ENCODE data around the gene ANXA1.
"Not testable (repeated sequence)": the region's sequence is repeated elsewhere in the genome, so short reads cannot be mapped to it uniquely, and the experiment has no call there.

ANXA1 gene

DNA sequence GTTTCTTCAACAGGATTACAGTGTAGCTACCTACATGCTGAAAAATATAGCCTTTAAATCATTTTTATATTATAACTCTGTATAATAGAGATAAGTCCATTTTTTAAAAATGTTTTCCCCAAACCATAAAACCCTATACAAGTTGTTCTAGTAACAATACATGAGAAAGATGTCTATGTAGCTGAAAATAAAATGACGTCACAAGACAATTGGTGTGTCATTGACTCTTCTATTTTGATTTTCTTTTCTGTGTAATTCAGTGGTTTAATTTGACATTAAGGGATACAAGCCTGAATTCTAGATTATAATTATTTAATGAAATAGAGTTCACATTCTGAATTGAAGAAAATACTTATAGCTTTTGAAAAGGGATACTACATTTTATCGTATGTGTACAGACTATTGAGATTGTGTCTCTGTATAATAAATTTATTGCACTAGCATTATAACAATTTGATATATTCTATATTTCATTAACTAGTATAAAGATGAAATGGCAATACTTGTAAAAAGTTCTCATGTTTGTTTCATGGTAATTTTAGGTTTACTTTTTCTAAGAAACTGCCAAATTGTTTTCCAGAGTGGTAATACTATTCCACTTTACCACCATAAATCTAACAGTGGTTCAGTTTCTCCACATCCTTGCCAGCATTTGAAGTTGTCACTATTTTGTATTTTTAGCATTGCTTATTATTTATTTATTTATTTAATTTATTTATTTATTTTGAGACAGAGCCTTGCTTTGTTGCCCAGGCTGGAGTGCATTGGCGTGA is 18.7 kb downstream of the ANXA1 start:
- DNase-seq, result no peak

DNA sequence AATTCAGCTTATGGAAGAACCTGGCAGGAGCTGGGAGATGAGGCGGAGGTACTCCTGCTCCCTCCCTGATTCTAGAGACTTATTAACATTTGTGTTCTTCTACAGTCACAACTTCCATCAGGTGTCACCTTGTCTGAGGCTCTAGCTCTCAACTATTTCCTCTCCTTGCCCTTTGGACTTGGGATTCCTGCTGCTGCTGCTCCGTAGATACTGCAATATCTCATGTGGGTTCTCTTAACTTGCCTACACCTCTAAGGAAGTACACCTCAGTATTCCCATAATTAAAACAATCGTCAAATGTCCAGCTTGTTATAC is 21.2 kb downstream of the ANXA1 start:
- DNase-seq, result no peak

DNA sequence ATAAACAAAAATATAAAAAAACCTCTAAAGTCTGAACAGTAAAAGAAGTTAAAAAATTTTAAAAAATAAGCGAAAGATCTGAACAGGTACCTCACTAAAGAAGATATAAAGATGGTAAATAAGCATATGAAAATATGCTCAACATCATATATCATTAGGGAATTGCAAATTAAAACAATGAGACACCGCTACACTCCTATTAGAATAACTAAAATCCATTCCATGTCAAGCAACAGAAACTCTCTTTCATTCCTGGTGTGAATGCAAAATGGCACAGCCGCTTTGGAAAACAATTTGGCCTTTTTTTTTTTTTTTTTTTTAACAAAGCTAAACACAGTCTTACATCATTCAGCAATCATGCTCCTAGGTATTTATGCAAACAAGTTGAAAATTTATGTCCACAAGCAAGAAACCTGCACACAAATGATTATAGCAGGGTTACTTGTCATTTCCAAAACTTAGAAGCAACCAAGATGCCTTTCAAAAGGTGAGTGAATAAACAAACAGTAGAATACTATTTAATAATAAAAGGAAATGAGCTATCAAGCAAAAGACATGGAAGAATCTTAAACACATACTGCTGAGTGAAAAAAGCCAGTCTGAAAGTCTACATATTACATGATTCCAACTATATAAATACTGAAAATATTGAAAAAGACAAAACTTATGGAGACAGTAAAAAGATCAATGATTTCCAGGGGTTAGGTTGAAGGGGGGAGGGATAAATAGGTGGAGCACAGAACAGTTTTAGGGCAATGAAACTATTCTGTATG is 22.1 kb downstream of the ANXA1 start:
- no peak for DNase-seq

DNA sequence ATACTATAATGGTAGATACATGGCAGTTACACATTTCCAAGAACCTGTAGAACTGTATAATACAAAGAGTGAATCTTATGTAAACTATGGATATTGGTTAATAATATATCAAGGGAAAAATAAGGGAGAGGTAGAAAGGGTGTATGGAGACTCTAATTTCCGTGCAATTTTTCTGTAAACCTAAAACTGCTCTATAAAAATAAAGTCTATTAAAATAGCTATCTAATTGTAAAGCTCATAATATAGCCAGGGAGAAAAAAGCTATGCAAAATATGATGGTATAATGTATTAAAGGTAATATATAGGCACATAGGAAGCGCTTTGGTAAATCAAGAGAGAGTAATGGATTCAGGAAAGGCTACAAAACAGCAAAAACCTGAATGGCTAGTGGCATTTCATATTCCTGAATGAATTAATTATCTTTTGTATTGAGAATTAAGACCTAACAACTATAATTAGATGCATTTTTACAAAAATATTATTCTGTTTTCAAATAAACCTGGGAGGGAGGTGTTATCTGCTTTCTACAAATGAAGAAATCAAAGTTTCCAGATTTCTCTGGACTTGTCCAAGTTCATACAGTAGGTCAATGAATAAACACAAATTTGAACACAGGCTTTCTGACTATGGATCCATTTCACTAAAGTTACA is 22.8 kb downstream of the ANXA1 start:
- DNase-seq, result no peak

DNA sequence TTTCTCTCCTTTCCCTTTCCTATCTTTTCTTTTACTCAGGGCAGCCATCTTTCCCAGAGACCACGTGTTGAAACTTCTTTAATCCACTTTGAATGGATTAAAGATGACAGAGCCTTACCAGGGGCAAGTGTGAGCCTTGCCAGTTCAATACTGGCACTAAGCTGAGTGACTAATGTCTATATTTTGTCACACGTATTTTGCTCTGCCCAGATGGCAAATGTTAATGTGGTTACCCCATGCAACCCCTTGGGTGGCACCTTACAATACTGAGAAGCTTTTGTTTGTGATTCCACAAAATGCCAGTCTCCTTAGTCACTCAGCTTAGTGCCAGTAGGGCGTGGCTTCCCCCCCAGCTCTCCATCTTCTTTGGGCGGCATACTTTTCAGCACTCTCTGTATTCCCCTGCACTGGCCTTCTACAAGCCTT is 24.8 kb downstream of the ANXA1 start:
- no peak for DNase-seq

DNA sequence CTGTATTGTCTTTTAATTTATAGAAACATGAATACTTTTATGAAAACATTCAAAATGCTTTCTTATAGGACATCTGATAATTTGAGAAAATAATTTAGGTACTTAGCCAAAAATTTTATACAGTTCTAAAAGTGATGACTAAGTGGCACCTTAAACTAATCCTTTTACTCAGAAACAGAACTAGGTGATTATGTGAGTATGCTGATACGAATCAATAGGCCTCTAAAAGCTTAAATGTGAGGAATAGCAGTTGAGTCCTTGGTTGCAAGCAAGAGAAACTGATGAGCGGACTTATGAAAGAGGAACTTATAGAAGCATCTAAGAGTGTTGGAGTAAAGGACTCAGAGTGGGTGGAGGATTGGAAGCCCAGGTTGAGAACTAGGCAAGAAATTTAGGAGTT is 26.4 kb downstream of the ANXA1 start:
- DNase-seq, result no peak

DNA sequence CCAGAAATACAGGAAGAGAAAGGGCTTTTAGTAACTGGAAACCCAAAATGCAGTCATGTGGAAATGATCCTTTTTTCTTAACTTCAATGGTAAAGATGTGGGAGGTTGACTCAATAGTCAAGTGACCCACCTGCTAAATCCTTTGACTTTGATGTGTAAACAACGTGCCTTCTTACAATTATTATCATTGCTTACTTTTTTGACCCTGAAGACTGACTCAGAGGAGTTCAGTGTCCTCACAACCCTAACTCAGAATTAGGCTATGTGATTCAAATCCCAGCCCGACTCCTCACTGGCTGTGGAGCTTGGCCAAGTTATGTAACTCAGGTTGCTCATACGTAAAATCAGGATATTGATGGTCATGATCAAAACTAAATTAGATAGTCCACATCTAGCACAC is 27.9 kb downstream of the ANXA1 start:
- DNase-seq, result no peak

DNA sequence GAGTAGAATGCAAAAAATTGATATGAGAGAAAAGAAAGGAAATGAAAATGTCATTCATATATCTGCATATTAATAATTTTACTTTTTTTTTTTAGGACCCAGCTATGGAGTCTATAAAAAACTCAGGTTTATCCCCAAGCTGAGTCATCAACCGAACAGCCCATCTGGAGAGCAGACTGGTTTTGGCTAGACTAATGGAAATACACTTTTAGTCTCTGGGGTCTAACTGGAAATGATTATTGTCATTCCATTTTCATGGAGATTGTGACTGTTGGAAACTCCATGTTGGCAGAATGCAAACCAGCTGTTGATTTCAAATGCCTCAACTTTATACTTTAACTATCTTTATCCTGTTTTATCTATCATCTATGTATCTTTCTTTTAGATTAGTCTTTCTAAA is 28.7 kb downstream of the ANXA1 start:
- no peak for DNase-seq

DNA sequence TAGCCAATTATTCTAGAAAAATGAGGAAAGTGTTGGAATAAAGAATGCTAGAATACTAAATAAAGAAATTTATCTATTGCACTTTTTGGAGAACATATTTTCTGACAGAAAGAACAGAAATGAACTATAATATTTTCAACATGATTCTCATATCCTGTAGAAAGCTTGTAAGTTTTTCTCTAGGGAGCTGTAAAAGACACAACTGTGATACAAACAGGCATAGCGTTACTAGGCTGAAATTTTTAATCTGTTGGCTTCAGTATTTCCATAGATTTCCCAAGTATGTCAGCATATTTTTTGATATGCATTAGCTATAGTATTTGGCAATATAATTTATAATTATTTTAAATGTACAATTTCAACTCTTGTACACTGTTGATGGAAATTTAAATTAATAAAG is 31.3 kb downstream of the ANXA1 start:
- no peak for DNase-seq

DNA sequence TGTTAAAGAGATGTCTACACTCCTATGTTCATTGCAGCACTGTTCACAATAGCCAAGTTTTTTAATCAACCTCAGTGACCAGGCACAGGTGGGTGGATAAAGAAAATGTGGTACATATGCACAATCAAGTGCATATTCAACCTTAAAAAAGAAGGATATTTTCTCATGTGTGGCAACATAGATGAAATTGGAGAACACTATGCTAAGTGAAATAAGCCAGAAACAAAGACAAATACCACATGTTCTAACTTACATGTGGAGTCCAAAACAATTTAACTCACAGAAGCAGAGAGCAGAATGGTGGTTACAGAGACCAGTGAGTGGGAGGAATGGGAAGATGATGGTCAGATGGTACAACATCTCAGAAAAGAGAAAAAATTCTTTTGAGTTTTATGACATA is 31.8 kb downstream of the ANXA1 start:
- DNase-seq, result no peak

DNA sequence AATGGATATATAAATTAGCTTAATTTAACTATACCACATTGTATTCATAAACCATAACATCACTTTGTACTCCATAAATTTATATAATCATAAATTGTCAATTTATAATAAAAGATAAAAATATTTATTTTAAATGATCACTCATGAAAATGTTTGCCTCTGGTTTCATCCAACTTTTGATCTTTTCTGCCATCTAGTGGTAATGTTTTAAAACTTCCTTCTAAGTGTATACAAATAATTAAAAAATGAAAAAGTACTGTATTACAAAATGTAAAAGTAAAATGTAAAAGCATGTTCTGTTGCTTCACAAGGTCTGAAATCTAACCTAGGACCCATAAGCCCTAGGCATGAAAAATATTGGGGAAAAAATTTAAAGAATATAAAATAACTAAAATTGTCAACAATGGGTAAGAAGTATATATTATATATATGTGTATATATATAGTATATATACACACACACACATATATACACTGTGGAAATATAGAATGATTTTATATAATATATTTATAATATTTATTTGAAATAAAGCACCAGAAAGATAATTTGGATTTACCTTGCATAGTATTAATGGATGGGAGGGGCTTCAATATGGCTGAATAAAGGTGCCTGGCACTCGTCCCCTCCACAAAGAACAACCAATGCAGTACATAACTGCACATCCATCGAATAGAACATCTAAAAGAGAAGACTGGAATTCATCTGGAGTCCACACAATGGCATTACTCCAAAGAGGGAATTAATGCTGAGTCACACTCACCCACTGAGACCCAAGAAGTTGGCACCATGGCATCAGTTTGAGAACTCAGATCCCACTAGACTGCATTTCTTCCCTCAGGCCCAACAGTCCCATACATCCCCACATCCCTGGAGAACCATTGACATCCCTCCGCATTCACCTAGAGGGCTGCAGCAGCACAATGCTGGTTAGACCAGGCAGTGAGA is 32.5 kb downstream of the ANXA1 start:
- DNase-seq, result peak; percentile 75

DNA sequence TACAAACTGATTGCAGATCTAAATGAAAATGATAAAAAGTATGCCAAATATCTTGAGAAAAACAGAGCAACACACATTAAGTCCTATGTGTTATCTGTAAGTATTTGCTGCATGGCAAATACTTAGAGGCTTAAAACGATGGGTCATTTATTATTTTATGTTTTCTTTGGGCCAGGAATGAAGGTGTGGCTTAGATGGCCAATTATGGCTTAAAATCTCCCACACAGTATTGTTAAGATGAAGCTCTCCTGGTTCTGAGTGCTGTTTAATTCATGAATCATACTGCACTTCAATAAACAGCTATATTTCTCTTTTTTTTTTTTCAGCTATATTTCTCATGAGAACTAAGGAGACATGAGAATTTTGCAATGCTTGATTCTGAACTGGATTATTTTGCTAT is 39.4 kb downstream of the ANXA1 start:
- not testable (repeated sequence) for DNase-seq

DNA sequence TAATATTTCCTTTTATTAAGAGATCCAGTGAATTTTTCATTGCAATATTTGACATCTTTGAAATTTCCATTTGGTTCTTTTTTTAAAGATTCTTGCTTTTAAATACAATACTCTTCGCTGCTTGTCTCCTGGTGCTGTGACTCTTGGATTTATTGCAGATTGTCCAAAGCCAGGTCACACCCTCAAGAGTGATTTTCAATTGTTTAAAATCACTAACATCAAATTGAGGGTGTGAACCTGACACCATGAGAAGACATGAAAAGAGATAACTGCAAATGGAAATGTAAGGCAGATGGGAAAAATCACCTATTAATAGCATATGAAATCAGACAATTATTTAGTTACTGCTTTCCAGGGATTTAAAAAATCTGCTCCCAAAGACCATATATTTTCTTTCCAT is 42.6 kb downstream of the ANXA1 start:
- DNase-seq, result no peak

DNA sequence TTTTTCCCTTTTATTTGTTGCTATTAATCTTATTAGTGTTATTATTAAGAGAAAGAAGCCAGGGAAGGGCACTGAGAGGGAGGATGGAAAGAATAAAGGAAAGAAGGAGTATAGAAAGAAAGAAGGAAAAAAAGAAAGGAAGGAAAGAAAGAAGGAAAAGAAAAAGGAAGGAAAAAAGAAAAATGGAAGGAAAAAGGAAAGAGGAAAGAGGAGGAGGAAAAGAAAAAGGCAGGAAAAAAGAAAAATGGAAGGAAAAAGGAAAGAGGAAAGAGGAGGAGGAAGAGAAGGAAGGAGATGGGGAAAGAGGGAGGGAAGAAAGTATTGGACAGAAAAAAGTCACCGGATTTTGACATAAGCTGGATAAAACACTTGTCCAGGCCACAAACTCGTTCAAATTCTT is 47.8 kb downstream of the ANXA1 start:
- no peak for DNase-seq

DNA sequence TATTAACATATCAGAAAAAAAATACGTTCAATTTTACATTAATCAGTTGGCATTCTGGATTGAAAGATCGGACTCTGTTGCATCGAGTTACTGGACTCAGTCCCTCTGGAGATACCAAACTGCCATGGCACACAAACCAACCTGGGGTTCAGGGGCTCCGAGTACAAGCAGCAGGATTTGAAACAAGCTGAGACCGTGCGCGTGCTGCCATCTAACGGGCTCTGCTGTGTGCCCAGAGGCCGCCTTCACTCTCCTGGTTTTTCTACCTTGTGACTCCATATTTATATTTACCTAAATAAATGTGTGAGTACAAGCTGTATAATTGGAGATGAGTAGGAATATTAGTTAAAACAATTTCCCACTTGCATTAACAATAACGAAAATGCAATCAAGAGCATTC is 48.2 kb downstream of the ANXA1 start:
- DNase-seq, result no peak

DNA sequence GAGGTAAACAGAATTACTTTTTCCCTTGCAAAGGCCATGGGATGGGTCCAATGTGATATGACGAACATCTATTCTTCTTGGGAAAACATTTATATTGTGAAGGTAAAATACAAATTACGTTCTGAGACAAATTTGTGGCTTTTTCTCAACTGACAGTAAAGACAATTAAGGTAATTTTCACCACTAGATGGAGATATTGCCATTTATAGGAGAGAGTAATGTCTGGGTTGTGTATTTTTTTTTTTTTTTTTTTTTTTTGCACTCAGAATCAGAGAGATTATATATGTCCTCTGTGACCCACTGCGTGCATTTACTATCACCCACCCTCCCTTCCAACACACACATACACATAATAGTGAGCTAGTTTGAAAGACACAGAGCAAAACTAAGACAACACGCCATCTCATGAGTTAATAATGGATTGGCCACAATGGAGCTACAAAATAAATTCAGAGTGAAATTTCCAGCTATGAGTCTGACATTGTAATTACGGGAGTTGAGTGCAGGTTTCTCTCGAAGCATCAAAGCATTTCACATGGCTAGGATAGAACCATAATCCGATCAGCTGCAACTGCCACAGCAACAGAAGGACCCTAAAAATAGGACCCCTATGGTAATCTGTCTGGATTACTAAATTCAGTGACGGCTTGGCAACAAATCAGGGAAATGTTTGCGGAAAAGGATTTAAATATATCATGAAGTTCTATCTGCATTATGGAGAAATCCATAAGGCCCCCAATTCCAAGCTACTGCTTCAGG is 49.2 kb downstream of the ANXA1 start:
- peak; percentile 58 for DNase-seq

DNA sequence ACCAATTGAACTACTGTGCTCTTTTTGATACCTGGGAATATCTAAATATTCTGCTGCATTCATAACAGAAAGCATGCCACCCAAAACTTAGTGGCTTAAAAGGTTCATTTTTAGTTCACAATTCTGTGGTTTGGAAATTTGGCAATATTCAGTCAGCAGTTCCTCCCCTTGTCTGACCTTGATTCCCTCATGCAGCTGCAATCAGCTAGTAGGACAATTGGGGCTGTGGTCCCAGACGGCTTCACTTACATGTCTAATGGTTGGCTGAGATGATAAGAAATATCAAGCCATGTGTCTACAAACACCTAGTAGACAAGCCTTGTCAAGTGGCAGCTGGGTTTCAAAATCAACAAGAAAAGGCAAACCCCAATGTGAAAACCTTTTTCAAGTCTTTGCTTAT is 51.3 kb downstream of the ANXA1 start:
- DNase-seq, result no peak

DNA sequence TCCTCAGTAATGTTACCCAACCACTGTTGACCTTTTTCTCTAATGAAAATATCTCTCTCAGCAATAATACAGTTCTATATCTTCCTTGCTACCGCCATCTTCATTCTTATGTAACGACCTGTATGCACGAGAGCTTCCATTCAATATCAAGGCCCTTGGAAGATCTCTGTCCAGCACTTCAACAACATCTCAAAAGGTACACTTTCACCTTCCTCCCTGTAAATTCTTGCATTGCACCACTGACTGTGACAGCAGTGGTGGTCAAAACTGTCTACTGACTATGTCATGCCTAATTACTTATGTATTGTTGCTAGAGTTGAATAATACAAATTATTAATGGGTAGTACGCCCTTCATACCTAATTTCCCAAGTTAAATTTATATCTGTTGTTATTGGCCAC is 53.3 kb downstream of the ANXA1 start:
- no peak for DNase-seq

DNA sequence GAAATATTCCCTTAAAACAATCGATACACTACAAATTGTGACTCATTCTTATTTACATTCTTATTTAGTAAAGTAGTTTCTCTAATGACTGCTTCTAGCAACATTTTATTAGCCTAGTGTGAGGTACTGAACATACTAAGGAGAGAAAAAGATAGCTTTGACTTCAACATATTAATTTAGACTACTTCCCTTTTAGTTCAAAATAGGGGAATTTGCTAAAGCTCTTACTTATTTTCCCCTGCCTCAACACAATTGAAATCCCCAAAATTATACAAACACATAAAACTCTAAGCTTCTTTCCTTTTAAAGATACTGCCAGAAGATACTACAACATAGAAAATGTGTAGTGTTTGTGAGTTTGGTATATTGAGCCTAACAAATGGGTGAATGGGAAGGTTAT is 55.2 kb downstream of the ANXA1 start:
- no peak for DNase-seq

DNA sequence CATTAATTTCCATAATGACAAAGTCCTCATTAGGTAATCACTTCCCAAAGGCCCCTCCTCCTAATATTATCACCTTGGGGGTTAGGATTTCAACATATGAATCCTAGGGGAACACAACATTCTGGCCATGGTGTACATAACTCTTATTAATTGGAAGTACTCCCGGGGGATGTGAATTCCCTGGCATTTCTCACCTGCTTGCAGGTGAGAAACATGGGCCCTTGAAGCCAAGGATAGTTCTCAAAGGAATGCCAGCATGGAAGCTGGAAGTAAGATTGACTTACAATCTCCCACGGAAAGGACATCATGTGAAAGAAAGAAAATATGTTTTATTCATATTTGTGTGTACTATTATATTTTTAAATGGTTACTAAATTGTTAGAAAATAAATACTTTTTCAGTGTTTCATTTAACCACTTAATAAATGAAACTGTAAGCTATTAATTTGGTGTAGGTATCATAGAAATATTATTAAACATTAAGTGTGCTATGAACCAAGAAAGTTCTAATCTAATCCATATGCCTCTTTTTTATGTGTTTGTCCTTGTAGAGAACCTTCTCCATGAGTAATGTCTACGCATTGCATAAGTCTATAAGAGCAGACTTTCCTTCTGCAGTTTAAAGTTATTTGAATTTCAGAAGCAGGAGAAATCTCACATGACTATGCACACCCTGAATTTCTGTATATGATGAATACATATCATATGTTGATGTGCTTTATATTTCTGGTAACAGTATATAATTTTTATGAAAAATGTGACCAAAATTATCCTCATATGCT is 59.4 kb downstream of the ANXA1 start:
- DNase-seq, result no peak

DNA sequence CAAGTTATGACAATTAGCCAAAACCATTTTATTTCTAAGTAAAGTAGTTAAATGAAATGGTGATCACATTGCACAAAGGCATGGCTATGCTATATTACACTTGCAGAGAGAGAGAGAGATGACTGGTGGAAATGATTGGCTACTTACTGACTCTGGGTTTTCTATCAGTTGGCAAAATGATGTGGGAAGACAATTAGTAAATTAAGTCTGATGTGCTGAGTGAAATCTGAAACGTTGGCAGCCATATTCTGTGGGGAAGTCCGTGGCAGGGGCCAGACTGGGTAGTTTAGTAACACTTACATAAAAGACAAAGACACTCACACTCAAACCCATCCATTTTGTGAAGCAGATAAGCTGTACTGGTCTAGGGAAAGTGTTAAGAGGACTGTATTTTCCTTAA is 61.6 kb downstream of the ANXA1 start:
- DNase-seq, result no peak

DNA sequence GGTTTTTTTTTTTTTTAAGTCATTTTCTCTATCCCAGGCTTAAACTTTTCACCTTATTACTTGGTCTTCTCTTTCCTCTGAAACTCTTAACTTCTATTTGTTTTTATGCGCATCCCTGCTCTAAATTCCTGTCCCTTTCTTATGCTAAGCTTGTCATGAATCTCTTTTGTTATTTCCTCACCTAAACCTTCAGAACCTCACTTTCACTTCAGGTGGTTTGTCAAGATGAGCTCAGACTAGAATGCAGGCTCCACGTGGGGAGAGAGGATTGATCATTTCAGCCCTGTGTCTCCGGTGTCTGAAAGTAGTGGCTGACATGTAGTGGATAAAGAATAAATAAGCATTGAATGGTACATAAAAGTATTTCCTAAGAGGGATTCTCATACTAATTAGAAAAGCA is 63.6 kb downstream of the ANXA1 start:
- no peak for DNase-seq

Measured in NCI-H748 treated with DMSO at 0.1 percent for 48 hours (cell line).